ENCODE measurements around the gene PACC1.
"Not testable (repeated sequence)": the region's sequence is repeated elsewhere in the genome, so short reads cannot be mapped to it uniquely, and the experiment has no call there.

PACC1 gene

GRCh38 chr1:212395678-212396437 lies 18.8 kb downstream of the PACC1 start:
- DNase-seq (ENCODE audit: low spot score), result not testable (repeated sequence)

DNA sequence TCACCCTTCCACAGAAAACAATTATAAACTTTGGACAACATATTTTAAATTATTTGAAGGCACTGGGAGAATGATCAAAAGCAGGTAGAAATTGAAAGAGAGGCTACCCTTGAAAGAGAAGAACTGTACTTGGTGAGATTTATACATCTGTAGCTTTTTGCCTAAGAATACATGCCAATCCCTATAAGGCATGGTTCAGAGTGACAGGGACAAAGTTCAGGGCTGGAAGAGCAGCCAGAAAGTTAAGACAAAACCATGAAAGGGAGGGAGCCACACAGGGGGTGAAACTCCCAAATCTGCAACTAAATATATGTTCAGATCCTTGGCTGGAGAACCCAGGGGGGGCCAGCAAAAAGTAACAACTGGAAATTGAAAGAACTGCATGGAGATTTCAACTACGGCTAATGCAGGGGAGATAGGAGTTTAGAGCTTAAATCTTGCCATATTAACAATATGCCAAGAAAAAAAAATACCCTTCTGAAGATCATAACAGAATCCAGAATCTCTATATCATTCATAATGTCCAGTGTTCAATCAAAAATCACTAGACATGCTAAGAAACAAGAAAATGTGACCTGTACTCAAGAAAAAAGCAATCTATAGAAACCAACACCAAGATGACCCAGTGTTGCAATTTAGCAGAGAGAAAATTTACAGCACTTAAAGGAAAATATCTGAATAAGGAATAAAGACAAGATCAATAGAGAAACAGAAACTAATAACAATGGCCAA lies 25.5 kb downstream of the PACC1 start:
- DNase-seq (ENCODE audit: low spot score), result no peak

DNA sequence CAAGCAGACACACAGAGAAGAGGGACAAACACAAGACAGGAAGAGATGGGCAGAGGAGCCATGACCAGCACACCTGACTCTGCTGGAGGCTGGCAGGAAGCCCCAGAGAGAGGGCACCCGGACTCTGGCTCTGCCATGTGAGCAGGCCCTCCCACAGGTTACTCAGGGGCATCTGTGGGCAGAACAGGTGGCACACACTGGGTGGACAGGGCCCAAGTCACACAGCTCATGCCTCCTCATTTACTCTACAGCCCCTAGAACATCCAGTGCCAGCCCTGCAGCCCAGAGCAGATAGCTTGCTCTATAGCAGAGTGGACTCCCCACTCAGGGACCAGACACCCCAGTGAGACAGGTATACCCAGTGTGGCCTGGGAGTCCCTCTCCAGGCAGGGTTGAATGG lies 28.7 kb downstream of the PACC1 start:
- DNase-seq (ENCODE audit: low spot score), result no peak

GRCh38 chr1:212381397-212382035 lies 33.2 kb downstream of the PACC1 start:
- no peak for DNase-seq (ENCODE audit: low spot score)

- no peak for DNase-seq (ENCODE audit: low spot score)
Observed at GRCh38 chr1:212379366-212379765, 35.3 kb downstream of the PACC1 start.

DNA sequence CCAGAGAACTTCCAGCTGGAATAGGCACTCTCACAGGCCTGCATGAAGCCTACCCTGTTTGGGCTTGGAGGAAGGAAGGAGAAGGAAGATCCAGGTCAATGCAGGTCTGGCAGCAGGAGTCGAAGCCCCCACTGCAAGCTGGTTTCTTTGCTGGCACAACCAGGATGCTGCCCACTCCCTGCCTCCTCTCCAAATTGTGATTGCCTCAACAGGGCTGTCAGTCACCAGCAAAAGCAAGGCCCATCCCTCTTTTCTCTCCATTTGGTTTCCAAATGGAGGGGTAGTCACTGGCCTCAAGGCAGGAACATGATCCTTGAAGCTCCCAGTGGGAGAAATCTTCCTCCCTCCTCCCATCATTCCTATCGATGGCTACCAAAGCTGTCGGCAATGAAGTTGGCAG lies 37.0 kb downstream of the PACC1 start:
- DNase-seq (ENCODE audit: low spot score), result no peak

- DNase-seq (ENCODE audit: low spot score), result no peak
Observed at GRCh38 chr1:212375986-212376385, 38.7 kb downstream of the PACC1 start.

GRCh38 chr1:212368073-212368484 lies 46.6 kb downstream of the PACC1 start:
- peak; percentile 84 for DNase-seq (ENCODE audit: low spot score)

DNA sequence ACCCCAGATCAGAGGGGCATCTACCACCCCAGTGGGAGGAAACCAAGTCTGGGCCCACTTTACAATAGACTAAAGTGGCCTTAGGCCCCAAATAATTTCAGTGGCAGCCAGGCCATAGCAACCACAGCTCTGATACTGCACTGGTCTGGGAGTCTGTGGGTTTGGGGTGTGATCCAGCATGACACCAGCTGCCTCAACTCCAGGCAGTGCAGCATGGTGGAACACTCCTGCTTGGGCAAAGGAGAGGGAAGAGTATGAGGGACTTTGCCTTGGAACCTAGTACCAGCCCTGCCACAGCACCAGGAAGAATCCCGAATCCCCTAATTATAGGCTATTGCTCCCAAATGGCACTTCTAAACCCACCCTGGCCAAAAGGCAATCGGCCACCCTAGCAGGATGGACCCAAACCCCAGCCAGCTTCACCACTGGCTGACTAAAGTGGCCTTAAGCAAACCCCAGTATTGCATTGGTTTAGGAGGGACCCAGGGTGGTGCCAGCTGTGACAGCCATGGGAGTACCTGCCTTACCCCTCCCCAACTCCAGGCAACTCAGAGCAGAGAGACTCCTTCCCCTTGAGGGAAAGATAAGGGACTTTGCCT lies 47.1 kb downstream of the PACC1 start:
- no peak for DNase-seq (ENCODE audit: low spot score)

GRCh38 chr1:212366901-212367300 lies 47.8 kb downstream of the PACC1 start:
- no peak for DNase-seq (ENCODE audit: low spot score)

- DNase-seq (ENCODE audit: low spot score), result no peak
Observed at GRCh38 chr1:212364985-212365384, 49.7 kb downstream of the PACC1 start.

- DNase-seq (ENCODE audit: low spot score), result no peak
Observed at GRCh38 chr1:212359794-212360479, 54.7 kb downstream of the PACC1 start.

DNA sequence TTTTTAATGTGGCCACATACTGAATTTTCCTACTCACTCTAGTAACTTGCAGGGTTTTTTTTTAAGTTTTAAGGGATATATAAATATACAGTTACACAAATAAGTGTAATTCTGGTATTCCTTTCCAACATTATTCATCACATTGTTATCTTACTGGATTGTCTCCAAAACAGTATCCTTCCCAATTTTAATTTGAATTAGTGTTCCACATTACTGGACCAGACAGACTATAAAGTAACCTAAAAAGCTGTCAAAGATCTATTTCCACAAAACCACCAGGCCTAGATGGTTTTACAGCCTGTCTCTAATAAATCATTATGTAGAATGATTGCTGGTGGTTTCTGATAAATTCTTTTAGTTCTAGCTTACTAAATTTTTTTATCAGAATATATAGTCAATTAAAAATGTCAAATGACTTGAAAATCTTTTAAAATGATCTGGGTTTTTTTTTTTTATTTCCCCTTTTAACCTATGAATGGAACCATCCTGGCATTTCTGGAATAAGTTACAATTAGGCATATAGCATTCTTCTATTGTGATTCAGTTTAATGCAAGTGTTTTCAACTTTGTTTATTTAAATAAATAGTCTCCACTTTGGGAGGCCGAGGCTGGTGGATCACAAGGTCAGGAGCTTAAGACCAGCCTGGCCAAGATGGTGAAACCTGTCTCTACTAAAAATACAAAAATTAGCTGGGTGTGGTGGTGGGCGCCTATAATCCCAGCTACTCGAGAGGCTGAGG lies 59.3 kb downstream of the PACC1 start:
- no peak for DNase-seq (ENCODE audit: low spot score)

- no peak for DNase-seq (ENCODE audit: low spot score)
Observed at GRCh38 chr1:212354464-212354863, 60.2 kb downstream of the PACC1 start.

- peak; percentile 21 for DNase-seq (ENCODE audit: low spot score)
Observed at GRCh38 chr1:212353181-212353580, 61.5 kb downstream of the PACC1 start.

DNA sequence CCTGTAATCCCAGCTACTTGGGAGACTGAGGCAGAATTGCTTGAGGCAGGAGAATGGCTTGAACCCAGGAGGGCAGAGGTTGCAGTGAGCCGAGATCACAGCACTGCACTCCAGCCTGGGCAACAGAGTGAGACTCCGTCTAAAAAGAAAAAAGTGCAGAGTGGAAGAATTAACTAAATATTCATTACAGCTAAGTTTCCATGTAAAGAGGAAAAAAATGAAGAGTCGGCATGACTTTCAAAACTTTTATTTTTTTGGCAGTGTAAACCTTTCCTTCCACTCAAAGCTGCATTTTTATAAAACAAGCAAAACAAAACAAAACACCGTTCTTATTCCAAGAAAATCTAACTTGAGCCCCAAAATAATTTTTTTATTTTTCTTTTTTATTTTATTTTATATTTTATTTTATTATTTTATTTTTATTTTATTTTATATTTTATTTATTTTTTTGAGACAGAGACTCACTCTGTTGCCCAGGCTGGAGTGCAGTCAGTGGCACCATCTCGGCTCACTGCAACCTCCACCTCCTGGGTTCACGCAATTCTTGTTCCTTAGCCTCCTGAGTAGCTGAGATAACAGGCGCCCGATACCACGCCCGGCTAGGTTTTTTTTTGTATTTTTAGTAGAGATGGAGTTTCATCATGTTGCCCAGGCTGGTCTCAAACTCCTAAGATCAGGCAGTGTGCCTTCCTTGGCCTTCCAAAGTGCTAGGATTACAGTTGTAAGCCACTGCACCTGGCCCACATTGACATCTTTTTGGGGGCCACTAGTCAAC lies 62.9 kb downstream of the PACC1 start:
- peak; percentile 61 for DNase-seq (ENCODE audit: low spot score)

DNA sequence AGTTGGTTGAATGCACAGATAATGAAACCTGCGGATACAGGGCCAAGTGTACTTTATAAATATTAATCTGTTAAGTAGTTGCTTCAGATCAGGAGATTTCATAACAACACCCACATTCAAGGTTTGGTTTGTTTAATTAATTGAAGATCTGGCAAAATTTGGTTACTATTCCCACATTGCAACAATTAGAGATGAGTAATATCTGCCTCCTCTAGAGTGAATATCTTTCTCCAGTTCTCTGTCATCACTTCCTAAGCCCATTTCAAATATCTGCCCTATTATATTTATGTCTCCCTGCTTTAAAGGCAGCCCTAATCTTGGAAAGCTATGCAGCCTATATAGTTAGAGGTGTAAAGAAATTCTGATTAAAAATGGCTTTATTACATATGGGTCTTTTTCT lies 68.1 kb downstream of the PACC1 start:
- DNase-seq (ENCODE audit: low spot score), result no peak

DNA sequence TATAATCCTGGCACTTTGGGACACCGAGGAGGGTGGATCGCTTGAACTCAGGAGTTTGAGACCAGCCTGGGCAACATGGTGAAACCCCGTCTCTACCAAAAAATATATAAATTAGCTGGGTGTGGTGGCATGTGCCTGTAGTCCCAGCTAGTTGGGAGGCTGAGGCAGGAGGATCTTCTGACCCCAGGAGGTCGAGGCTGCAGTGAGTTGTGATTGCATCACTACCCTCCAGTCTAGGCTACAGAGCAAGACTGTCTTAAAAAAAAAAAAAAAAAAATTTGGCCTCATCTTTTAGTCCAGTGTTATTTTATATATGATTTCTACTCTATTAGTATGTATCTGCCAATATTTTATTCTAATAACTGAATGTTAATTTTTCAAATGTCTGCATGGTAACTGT lies 69.8 kb downstream of the PACC1 start:
- DNase-seq (ENCODE audit: low spot score), result no peak

DNA sequence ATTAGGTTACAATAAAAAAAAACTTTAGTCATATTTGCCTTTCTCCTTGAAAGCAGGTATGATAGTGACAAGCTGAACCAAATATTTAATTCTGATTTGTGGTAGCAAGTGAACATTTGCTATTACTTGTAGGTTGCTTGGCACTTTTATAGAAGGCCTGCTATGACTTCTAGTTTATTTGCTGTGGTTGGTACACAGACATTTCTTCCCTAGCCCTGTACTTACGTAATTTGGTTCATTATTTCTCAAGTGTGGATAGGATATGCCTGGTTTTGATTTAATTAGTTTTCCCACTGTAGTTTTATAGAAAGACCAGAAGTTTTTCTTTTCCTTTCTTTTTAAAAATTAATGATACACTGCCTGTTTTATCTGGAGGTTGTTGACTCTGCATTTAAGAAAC lies 73.6 kb downstream of the PACC1 start:
- DNase-seq (ENCODE audit: low spot score), result no peak

- DNase-seq (ENCODE audit: low spot score), result no peak
Observed at GRCh38 chr1:212329105-212329504, 85.6 kb downstream of the PACC1 start.

DNA sequence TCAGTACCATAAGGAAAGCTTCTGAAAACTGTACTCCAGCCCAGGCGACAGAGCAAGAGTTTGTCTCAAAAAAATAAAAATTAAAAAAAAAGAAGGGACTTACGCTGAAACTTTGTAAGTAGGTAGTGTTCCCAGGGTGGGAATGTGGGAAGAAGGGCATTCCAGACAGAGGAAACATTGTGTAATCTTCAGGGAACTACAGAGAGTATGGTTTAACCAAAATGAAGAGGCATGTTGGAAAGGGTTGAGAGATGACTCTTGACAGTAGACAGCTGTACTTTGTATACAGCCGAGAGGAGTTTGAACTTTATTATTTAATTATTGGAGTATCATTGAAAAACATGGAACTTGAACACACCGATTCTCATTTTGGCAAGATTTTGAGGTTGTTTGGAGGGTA lies 86.4 kb downstream of the PACC1 start:
- no peak for DNase-seq (ENCODE audit: low spot score)

Measured in hematopoietic multipotent progenitor cell treated with erythropoietin and hydrocortisone succinate and interleukin-3 and kit ligand, for 17 days (in vitro differentiated cells).